A673 (cell line): Measurements from ENCODE around the gene ATP10A.

Experiments used
- EZH2 ChIP-seq: fragments of 200-600 bp; sonication (generic); IDR thresholded peaks from 2 replicates; pipeline ENCODE4 v1.6.1; 2017; ENCODE audit warnings: borderline replicate concordance, low read depth, mild to moderate bottlenecking, mixed read lengths, antibody characterized with exemption, low read length; ENCODE audit not compliant: poor library complexity, severe bottlenecking
- TF ChIP-seq, protein P1 (sequence below): fragments of 300-800, 200-600 bp; sonication (generic); conservative IDR thresholded peaks from 2 replicates; pipeline ENCODE4 v1.5.1; 2017; ENCODE audit warnings: low read depth, mild to moderate bottlenecking, antibody characterized with exemption, low read length, moderate library complexity, mixed read lengths

DNA sequence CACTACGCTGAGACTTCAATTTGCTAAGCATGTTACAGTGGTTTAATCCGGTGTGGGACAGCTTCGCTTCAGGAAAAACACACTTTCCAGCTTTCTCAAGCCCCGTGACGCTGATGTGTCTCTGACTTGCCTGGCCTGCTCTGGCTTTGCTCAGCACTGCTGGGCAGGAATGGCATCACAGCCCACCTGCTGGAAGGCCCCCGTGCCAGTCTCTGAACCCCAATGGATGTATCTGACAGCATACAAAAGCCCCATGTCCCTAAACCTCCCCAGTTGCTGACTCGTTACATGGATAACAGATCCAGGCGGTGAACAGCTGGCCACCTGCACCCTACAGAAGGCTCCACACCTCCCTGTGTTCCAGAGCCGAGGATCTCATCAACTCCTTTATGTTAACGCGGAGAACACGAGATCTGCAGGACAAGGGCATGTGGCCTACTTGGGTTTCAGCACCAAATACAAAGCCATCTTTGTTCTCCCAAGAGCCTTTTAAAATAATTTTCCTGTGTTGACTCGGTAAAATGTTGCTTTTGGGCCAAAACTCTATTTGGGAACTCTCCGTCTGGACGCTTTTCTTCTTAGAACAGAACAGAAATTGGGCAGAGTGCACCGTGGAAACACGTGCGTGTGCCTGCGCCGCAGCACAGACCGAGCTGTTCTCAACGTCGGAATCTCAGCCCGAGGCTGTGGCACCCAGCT lies 61.4 kb downstream of the ATP10A start:
- TF ChIP-seq, protein P1, sequence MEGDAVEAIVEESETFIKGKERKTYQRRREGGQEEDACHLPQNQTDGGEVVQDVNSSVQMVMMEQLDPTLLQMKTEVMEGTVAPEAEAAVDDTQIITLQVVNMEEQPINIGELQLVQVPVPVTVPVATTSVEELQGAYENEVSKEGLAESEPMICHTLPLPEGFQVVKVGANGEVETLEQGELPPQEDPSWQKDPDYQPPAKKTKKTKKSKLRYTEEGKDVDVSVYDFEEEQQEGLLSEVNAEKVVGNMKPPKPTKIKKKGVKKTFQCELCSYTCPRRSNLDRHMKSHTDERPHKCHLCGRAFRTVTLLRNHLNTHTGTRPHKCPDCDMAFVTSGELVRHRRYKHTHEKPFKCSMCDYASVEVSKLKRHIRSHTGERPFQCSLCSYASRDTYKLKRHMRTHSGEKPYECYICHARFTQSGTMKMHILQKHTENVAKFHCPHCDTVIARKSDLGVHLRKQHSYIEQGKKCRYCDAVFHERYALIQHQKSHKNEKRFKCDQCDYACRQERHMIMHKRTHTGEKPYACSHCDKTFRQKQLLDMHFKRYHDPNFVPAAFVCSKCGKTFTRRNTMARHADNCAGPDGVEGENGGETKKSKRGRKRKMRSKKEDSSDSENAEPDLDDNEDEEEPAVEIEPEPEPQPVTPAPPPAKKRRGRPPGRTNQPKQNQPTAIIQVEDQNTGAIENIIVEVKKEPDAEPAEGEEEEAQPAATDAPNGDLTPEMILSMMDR: no peak
- TF ChIP-seq EZH2: no peak
